SK-N-SH (cell line): ENCODE results near the gene SOX9. TPM values are rescaled to one million over a fixed set of nuclear protein-coding genes. Genes with fewer than 3 reads are reported as not detected.

Source experiments
- CTCF ChIA-PET: fragments of 300-600, 350-600 bp; formaldehyde crosslinking; extraction: SDS; loops from one replicate; lab custom pipeline; 2021; lab: Yijun Ruan, JAX
- POLR2A ChIA-PET: fragments of 350-600 bp; sonication (Branson Sonifier 250); formaldehyde crosslinking; extraction: SDS; loops from one replicate; lab custom pipeline; 2020; ENCODE audit warnings: antibody characterized with exemption, inconsistent platforms; lab: Yijun Ruan, JAX
- DNase-seq: peaks from one replicate; pipeline ENCODE4 v3.0.0; 2012
- H2AFZ ChIP-seq: fragments of 200-600 bp; sonication (generic); 2 replicates; pipeline ENCODE4 v1.8.1; 2016; ENCODE audit warnings: antibody characterized with exemption, mild to moderate bottlenecking, low read depth
- H3F3A ChIP-seq: fragments of 200-600 bp; sonication (generic); replicated peaks from 2 replicates; pipeline ENCODE3; 2016; ENCODE audit warnings: antibody characterized with exemption, mild to moderate bottlenecking; ENCODE audit not compliant: insufficient read depth
- H3K27ac ChIP-seq, 2 experiments: fragments of 200-500 bp in 1 of 2; fragments of 200-600 bp in 1 of 2; sonication (Bioruptor generic) in 1 of 2; sonication (generic), shearing (Covaris generic) in 1 of 2; 2 replicates each; pipeline versions ENCODE4 v1.5.1 to v1.6.1; 2014 to 2016; ENCODE audit warnings: low read depth in 2 of 2, inconsistent platforms in 1 of 2, low read length in 1 of 2, mild to moderate bottlenecking in 1 of 2, mixed read lengths in 1 of 2
- H3K27me3 ChIP-seq: fragments of 200-600 bp; sonication (generic), shearing (Covaris generic); 2 replicates; pipeline ENCODE4 v1.6.1; 2016; ENCODE audit warnings: mixed run types; ENCODE audit not compliant: insufficient read depth
- H3K36me3 ChIP-seq, 2 experiments: fragments of 200-500 bp in 1 of 2; fragments of 200-600 bp in 1 of 2; sonication (Bioruptor generic) in 1 of 2; sonication (generic) in 1 of 2; replicated peaks in 1 of 2; 2 replicates each; pipeline versions ENCODE3 to v1.5.1; 2014 to 2016; ENCODE audit warnings: low read length in 1 of 2, mild to moderate bottlenecking in 1 of 2; ENCODE audit not compliant: insufficient read depth in 2 of 2, control insufficient read depth in 1 of 2
- H3K4me1 ChIP-seq, 2 experiments: fragments of 200-500 bp in 1 of 2; fragments of 200-600 bp in 1 of 2; sonication (Bioruptor generic) in 1 of 2; sonication (generic), shearing (Covaris generic) in 1 of 2; 2 replicates each; pipeline versions ENCODE4 v1.5.1 to v1.6.1; 2014 to 2016; ENCODE audit warnings: low read depth in 1 of 2, low read length in 1 of 2, mixed run types in 1 of 2; ENCODE audit not compliant: insufficient read depth in 2 of 2, control insufficient read depth in 1 of 2
- H3K4me2 ChIP-seq: fragments of 200-600 bp; sonication (generic), shearing (Covaris generic); 2 replicates; pipeline ENCODE4 v1.6.1; 2017; ENCODE audit warnings: mixed run types
- H3K4me3 ChIP-seq, 2 experiments: fragments of 200-500 bp in 1 of 2; fragments of 200-600 bp in 1 of 2; sonication (Bioruptor generic) in 1 of 2; sonication (generic), shearing (Covaris generic) in 1 of 2; 2 replicates each; pipeline versions ENCODE4 v1.5.1 to v1.8.1; 2014 to 2016; ENCODE audit warnings: low read depth in 2 of 2, inconsistent platforms in 1 of 2, low read length in 1 of 2, mild to moderate bottlenecking in 1 of 2, mixed read lengths in 1 of 2, moderate library complexity in 1 of 2
- H3K79me2 ChIP-seq: fragments of 200-600 bp; sonication (generic); 2 replicates; pipeline ENCODE4 v1.8.1; 2017; ENCODE audit warnings: mild to moderate bottlenecking; ENCODE audit not compliant: insufficient read depth
- H3K9ac ChIP-seq: fragments of 200-600 bp; sonication (generic); 2 replicates; pipeline ENCODE4 v1.6.1; 2017; ENCODE audit warnings: mixed run types
- H3K9me2 ChIP-seq: fragments of 200-600 bp; sonication (generic); 2 replicates; pipeline ENCODE4 v1.6.1; 2017; ENCODE audit warnings: mixed run types
- H3K9me3 ChIP-seq: fragments of 200-600 bp; sonication (generic); 2 replicates; pipeline ENCODE4 v1.6.1; 2017; ENCODE audit warnings: mixed run types, mild to moderate bottlenecking, moderate library complexity
- H4K20me1 ChIP-seq: fragments of 200-600 bp; sonication (generic); 2 replicates; pipeline ENCODE4 v1.6.1; 2017; ENCODE audit warnings: mild to moderate bottlenecking, mixed run types; ENCODE audit not compliant: insufficient read depth
- FOSL2 ChIP-seq: IDR thresholded peaks from 2 replicates; pipeline ENCODE4 v1.4.0; 2012; ENCODE audit warnings: low read depth, mild to moderate bottlenecking, moderate library complexity, borderline replicate concordance
- FOXJ3 ChIP-seq: sonication (generic); formaldehyde crosslinking; IDR thresholded peaks from 2 replicates; pipeline ENCODE4 v1.5.1; 2020; ENCODE audit warnings: mild to moderate bottlenecking, missing genetic modification reagents
- FOXM1 ChIP-seq: IDR thresholded peaks from 2 replicates; pipeline ENCODE4 v1.4.0; 2012; ENCODE audit warnings: low read depth, mild to moderate bottlenecking
- GABPA ChIP-seq: IDR thresholded peaks from 2 replicates; pipeline ENCODE4 v1.4.0; 2012; ENCODE audit warnings: low read depth, mild to moderate bottlenecking
- MEF2A ChIP-seq: IDR thresholded peaks from 2 replicates; pipeline ENCODE4 v1.4.0; 2012; ENCODE audit warnings: low read depth, borderline replicate concordance
- NRF1 ChIP-seq: IDR thresholded peaks from 2 replicates; pipeline ENCODE4 v1.6.1; 2012; ENCODE audit warnings: low read depth, mild to moderate bottlenecking, low read length
- RFX5 ChIP-seq: IDR thresholded peaks from 2 replicates; pipeline ENCODE4 v1.6.1; 2012; ENCODE audit warnings: mild to moderate bottlenecking, improper control_type of control experiment, low read length
- SMC3 ChIP-seq: IDR thresholded peaks from 2 replicates; pipeline ENCODE4 v1.6.1; 2012; ENCODE audit warnings: low read depth, low read length, improper control_type of control experiment
- YY1 ChIP-seq: IDR thresholded peaks from 2 replicates; pipeline ENCODE4 v1.4.0; 2012; ENCODE audit warnings: low read depth, mild to moderate bottlenecking
- WGBS: methylation state at CpG from one replicate; pipeline ENCODE4 v1.1.6; 2017; ENCODE audit warnings: low lambda C conversion rate; 5-methylcytosine and 5-hydroxymethylcytosine counted together
- polyA plus RNA-seq, 3 experiments: library from polyadenylated mRNA; depleted of rRNA; stranded (reverse); fragments of >200 nt; gene quantifications; 2 replicates each; pipeline ENCODE4 v1.2.3, GENCODE V29; 2012
- TF ChIP-seq, protein P1 (sequence below): IDR thresholded peaks from 2 replicates; pipeline ENCODE4 v1.6.1; 2012; ENCODE audit warnings: mild to moderate bottlenecking, low read depth, low read length, moderate library complexity
- TF ChIP-seq, protein P2 (sequence below): IDR thresholded peaks from 2 replicates; pipeline ENCODE4; 2012

SOX9 gene
- polyA plus RNA-seq, 1 of the 3 experiments (the other 2 are of a cell fraction): 35.3 TPM

GRCh38 chr17:72145962-72146361 lies 25.1 kb downstream of the SOX9 start:
- Histone ChIP-seq H3K9me3 (no peaks in the 10 kb centered on the region), H3K27ac (no peak overlapping the region), H3K79me2 (no peaks in the 10 kb centered on the region), H3K4me1 (peaks cover under 1 to 9% of the 10 kb centered on the region in 2 experiments; a peak in 3 of 4 replicates), H3K4me3 (no peak overlapping the region), H3K27me3 (no peaks in the 10 kb centered on the region), H3K9ac (no peak overlapping the region), H3F3A (peaks cover 5% of the 10 kb centered on the region), H3K4me2 (peak overlapping the region; percentile 29; the same call in 1 of the 2 replicates), H3K36me3 (no peaks in the 10 kb centered on the region), H2AFZ (no peak overlapping the region), H4K20me1 (no peaks in the 10 kb centered on the region), H3K9me2 (no peaks in the 10 kb centered on the region)
- ChIA-PET POLR2A (no interaction called here), CTCF (no interaction called here)
- WGBS: 92% methylated on average over 2 of the region's 2 CpGs
- DNase-seq: no peak
- TF ChIP-seq SMC3: no peak
- TF ChIP-seq, protein P1, sequence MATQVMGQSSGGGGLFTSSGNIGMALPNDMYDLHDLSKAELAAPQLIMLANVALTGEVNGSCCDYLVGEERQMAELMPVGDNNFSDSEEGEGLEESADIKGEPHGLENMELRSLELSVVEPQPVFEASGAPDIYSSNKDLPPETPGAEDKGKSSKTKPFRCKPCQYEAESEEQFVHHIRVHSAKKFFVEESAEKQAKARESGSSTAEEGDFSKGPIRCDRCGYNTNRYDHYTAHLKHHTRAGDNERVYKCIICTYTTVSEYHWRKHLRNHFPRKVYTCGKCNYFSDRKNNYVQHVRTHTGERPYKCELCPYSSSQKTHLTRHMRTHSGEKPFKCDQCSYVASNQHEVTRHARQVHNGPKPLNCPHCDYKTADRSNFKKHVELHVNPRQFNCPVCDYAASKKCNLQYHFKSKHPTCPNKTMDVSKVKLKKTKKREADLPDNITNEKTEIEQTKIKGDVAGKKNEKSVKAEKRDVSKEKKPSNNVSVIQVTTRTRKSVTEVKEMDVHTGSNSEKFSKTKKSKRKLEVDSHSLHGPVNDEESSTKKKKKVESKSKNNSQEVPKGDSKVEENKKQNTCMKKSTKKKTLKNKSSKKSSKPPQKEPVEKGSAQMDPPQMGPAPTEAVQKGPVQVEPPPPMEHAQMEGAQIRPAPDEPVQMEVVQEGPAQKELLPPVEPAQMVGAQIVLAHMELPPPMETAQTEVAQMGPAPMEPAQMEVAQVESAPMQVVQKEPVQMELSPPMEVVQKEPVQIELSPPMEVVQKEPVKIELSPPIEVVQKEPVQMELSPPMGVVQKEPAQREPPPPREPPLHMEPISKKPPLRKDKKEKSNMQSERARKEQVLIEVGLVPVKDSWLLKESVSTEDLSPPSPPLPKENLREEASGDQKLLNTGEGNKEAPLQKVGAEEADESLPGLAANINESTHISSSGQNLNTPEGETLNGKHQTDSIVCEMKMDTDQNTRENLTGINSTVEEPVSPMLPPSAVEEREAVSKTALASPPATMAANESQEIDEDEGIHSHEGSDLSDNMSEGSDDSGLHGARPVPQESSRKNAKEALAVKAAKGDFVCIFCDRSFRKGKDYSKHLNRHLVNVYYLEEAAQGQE: no peak
- TF ChIP-seq FOXJ3: no peak
- no peak for TF ChIP-seq NRF1
- TF ChIP-seq, protein P2, sequence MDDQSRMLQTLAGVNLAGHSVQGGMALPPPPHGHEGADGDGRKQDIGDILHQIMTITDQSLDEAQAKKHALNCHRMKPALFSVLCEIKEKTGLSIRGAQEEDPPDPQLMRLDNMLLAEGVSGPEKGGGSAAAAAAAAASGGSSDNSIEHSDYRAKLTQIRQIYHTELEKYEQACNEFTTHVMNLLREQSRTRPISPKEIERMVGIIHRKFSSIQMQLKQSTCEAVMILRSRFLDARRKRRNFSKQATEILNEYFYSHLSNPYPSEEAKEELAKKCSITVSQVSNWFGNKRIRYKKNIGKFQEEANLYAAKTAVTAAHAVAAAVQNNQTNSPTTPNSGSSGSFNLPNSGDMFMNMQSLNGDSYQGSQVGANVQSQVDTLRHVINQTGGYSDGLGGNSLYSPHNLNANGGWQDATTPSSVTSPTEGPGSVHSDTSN: no peak

DNA sequence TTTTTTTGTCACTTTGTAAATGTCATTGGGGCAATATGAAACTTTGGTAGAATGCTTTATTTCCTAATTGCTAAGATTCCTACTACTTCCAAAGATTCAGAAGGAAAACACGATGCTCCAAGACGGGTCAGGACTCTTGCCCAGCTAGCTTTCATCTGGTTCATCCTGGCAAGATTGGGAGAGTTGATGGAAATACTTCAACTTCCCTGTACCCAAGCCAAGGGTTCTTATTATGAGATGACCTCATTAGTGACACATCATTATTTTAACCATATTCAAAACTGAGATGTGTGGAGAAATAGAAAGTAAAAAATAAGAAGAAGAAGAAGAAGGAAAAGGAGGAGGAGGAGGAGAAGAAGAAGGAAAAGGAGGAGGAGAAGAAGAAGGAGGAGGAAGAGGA lies 25.6 kb downstream of the SOX9 start:
- Histone ChIP-seq H2AFZ (no peak overlapping the region), H3K4me2 (peak overlapping the region; percentile 29; the same call in 1 of the 2 replicates), H3K4me3 (no peak overlapping the region), H3K79me2 (no peaks in the 10 kb centered on the region), H3K4me1 (peaks cover 4 to 12% of the 10 kb centered on the region in 2 experiments), H3K36me3 (no peaks in the 10 kb centered on the region), H3K9me2 (no peaks in the 10 kb centered on the region), H3K9ac (no peak overlapping the region), H3F3A (peaks cover 5% of the 10 kb centered on the region), H3K9me3 (no peaks in the 10 kb centered on the region), H4K20me1 (no peaks in the 10 kb centered on the region), H3K27me3 (no peaks in the 10 kb centered on the region), H3K27ac (no peak overlapping the region)
- WGBS: 74% methylated on average over 2 of the region's 2 CpGs
- ChIA-PET POLR2A (no interaction called here), CTCF (no interaction called here)
- TF ChIP-seq GABPA (no peak), FOXM1 (no peak), MEF2A (no peak), RFX5 (no peak), YY1 (no peak), FOSL2 (no peak)
- DNase-seq: no peak
